ENCODE measurements around the gene SPECC1.
"Not testable (repeated sequence)": the region's sequence is repeated elsewhere in the genome, so short reads cannot be mapped to it uniquely, and the experiment has no call there.

Gene SPECC1

DNA sequence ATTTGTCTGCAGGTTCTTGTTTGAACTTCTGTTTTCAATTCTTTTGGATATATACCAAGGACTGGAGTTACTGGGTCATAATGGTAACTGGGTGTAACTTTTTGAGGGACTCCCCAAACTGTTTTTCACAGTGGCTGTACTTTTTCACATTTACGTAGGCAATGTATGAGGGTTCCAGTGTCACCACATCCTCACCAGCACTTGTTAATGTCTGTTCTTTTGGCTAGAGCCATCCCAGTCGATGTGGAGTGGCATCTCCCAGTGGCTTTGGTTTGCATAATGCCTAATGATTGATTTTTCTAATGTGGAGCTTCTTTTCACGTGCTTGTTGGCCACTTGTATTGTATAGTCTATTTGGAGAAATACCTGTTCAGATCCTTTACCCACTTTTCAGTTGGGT is 59.3 kb downstream of the SPECC1 start:
- no peak for DNase-seq (ENCODE audit: low read depth)

DNA sequence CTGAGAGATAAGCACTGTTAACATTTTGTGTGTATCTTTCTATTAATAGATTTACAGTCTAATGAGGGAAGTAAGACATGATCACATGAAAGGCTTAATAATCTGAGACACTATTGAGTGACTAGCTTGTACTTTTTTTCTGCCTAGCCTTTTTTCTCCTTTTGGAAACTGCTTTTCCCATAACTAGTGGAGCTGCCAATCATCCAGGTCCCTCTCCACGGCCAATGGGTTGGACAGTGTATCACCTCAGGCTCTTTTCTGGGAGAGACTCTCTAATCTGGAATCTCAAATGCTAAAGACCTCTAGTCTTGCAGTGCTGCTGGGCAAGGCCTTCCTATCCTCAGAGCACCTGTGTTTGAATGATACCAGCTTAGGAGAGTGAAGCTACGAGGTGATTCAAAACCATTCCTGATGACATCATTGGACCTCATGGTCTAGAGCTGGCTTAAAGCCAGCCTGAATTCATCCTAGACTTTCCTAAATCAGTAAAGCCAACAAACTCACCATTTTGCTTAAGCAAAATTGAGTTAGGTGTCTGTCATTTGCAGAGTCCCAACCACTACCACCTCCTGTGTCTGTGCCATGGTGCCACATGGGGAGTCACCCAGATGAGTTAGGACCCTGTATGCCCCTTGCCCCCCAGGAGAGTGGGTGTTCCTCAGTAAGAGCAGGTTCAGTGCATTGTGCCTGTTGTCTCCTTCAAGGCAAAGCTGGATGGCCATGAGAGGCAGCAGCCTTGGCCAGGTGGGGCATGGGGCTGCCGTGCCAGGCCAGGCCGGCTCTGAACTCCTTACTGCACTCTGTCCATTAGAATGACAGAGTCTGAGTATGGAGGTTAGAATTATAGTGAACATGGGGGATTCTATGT is 62.9 kb downstream of the SPECC1 start:
- no peak for DNase-seq (ENCODE audit: low read depth)

DNA sequence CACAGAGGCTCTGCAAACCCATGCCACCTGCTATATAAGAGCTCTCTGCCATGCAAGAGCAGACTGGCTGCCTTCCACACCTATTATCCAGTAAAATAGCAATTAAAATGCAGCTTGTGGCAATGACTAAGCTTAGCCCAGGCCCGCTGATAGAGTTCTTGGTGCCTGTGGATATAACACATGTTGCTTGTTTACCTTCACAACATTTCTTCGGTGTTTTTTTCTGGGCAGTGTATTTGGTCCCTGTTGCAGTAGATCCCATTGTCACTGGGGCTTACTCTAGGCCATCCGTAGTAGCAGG is 63.5 kb downstream of the SPECC1 start:
- DNase-seq (ENCODE audit: low read depth), result no peak

GRCh38 chr17:20073055-20073979 is 64.2 kb downstream of the SPECC1 start:
- DNase-seq (ENCODE audit: low read depth), result peak; percentile 16

DNA sequence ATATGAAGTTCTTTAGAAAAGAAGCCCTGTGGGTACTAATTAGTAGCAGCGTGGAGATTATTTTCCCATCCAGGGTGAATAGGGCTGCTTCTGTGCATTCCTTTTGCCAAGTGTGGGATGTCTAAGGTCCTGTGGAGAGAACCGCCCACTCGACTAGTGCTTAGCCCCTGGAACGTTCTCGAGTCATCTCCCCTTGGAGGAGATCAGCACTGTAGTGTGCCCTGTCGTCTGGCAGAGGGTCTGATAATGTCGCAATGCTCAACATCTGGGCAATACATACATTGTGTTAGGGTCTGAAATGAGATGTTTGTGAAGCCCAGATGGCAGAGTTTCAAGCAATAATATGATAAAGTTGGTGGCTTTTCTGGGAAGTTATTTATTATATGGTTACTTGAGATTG is 64.8 kb downstream of the SPECC1 start:
- DNase-seq (ENCODE audit: low read depth), result no peak

GRCh38 chr17:20074489-20074888 is 65.3 kb downstream of the SPECC1 start:
- DNase-seq (ENCODE audit: low read depth), result no peak

GRCh38 chr17:20076137-20076536 is 67.0 kb downstream of the SPECC1 start:
- DNase-seq (ENCODE audit: low read depth), result not testable (repeated sequence)

DNA sequence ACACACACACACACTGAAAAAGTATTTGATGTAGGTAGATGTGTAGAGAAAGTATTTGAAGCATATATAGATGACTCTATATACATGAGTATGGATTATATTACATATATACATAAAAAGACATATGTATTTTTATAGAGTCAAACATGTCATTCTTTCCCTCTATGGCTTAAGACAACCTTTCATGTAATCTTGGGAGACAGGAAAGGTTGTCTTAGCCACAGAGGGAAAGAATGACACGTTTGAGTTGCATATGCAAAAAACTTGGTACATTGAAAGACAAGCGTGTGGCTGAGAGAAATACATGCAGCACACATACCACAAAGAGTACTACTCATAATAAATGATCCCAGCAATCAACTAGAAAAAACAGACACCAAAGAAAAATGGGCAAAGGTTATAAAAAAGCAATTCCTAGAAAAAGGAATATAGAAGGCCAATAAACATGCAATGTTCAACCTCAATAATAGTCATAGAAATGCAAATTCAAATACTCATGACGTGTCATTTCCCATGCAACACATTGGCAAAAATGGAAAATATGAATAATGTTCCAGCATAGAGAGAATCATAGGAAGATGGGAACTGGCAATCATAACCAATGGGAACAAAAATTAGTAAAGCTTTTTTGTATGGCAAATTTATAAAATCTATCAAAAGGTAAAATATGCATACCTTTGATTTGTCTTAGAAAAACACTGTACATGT is 69.0 kb downstream of the SPECC1 start:
- DNase-seq (ENCODE audit: low read depth), result no peak

- DNase-seq (ENCODE audit: low read depth), result no peak
These were observed 71.4 kb downstream of the SPECC1 start for GRCh38 chr17:20080513-20080912.

DNA sequence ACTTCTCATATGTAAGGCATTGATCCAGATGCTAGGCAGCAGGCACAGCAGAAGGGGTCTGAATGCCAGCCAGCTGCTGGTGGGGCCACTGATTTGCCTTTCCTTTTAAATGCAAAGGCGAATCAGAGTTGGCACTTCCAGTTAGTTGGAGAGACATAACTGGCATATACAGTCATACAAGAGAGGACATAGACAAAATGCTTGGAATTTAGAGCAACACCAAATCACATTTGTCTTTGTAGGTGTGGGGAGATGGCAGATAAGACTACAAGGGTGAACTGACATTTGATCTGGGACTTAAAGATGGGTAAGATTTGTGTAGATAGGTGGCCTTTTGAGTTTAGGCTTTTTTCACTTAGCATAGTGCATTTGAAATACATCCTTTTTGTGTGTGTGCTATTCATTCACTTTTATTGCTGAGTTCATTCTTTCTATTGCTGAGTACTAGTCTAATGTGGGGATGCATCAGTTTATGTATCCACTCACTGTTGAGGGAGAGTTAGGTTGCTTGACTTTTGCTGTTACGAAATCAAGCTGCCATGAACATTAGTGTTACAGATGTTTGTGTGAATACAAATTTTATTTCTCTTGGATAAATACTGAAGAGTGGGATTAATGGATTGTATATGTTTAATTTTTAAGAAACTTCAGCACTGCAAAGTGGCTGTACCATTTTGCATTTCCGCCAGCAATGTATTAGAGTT is 74.1 kb downstream of the SPECC1 start:
- no peak for DNase-seq (ENCODE audit: low read depth)

GRCh38 chr17:20084621-20085282 is 75.6 kb downstream of the SPECC1 start:
- DNase-seq (ENCODE audit: low read depth), result no peak

DNA sequence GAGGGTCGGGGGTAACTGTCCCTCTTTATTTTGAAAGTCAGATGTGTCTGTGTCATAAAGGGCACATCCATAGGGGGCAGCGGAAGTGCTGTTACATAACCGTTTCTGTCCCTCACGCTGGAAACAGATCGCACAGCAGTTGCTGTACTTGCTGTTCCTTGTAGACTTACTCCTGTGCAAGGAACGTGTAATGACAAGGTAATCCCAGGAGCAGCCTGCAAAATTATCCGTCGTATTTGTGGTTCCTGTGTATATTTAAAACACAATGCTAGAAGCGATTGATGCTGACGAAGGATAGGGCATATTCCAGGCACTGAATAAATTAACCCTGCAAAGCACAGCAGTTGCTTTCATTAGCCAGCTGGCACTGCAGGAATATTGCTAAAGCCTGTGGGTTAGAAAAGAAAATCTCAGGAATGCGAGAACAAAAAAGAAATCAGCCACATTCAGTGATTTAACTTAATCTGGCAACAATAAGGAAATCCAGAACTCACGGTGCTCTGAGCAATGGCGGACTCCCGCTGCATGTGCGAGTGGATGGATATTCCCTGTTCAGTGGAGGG is 76.2 kb downstream of the SPECC1 start:
- no peak for DNase-seq (ENCODE audit: low read depth)

- no peak for DNase-seq (ENCODE audit: low read depth)
These were observed 77.4 kb downstream of the SPECC1 start for GRCh38 chr17:20086416-20087076.

DNA sequence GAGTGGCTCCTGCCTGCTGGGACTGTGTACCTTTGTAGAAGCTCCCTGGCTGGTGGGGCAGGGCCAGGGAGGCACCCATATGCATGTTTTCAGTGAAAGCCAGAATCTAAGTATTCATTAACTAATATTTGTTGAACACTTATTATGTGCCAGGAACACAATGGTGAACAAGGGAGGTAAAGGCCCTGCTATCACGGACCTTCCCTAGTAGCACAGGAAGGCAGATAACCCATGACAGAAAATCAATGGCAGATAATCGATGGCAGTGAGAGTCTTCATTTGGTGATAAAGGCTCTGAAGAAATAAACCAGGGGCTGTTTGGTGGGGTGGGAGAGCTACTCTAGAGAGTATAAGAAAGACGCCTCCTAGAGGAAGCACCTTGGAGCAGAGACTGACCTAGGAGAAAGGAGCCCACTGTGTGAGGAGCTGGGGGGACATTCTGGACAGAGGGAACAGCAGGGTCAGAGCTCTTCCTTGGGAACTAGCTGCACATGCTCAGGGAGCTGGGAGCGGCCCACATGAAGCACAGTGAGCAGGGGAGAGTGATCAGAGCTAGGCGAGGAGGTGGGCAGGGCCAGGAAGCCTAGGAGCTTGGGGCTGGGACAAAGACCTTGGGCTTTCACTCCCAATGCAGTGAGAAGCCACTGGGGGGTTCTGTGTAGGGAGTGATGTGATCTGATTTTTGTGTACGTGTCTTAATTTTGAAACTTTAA is 78.5 kb downstream of the SPECC1 start:
- DNase-seq (ENCODE audit: low read depth), result no peak

DNA sequence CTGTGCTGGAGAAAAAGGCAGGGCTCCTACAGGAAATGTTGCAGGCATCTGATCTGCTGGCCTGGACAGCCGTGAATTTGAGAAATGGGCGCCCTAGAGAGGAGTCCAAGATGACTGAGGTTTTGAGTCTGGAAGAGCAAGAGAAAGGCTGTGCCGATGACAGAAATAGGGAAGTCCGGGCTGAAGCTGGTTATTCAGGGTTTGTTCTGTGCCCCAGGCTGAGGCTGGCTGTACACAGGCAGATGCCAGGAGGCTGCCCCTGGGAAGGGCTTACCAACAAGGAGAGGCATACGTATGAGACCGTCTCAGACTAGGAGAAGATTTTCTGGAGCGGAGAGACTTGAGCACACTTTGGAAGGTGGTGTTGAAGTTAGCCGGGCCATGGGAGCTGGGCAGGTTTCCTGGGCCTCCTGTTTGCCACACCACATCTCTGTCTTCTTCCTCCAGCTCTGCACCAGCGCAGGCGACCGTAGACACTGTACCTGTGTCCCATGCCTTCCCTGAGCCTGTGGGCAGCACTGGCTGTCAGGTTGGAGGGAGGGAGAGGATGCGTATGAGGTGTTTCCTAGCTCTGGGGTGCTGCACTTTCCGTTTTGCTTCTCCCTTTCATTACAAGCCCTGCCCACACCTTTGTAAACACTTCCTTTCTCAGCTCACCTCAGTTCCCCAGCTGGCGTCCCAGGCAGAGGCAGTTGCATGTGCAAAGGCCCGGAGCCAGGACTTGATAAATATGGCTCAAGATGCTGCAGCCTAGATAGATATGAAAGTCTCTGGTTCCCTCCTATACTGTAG is 80.8 kb downstream of the SPECC1 start:
- DNase-seq (ENCODE audit: low read depth), result no peak

DNA sequence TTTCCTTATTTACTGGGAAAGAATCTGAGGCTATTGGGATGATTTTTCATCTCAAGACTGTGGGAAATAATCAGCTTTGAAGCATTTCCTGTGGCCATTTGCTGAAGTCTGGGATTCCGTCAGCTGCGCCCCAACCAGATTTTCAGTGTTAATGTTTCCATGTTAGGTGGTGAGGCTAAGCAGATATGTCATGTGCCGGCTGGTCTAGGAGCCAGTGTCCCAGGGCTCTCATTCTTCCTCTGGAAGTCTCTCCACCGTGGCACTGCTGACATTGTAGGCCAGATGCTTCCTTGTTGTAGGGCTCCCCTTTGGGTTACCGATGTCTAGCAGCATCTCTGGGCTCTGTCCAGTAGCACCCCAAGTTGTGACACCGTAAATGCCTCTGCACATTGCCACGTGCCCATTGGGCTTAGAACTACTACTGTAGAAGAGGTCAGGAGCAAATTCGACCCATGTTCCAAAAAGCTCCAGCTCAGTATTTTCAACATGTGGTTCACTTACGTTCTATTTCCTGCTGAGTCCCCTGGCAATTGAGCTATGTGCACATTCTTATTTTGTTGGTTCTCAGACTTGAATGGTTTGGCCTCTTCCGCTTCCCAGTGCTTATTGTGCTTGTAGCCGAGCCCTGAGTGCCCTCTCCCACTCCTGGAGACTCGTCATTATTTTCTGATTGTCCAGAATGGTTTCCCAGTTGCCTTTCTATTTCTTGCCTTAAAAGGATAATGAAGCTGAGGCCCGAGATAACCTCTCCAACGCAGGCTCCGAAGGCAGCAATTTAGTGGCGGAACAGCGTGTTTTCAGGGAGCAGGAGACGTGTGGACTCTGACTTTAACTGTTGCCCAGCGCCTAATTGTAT is 82.2 kb downstream of the SPECC1 start:
- DNase-seq (ENCODE audit: low read depth), result no peak

DNA sequence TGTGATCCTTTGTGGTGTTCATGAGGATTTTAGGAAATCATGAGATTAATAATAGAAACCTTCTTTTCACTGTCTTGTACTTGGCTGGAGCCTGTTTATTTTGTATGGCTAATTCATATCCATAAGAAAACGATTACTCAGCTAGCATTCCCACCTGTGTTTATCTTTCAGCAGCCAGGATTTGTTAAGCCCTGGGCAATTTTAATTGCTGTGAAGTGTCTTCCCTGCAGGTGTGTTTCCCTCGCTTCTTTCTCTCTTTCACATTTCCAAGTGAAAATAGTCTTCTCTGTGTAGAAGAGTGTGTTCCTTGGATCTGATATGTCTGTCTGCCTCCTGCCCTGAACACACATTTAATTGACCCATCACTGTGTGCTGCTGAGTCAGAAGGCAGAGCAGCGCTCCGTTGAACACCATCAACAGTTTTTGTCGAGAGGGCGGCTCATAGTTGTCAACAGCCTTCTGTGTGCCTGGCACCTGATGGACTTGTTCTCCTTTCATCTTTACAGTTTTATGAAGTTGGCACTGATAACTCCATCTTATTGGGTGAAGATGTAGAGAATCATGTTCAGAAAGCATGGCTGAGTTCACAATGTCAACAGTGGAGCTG is 83.2 kb downstream of the SPECC1 start:
- DNase-seq (ENCODE audit: low read depth), result no peak

Measured in activated gamma-delta T cell treated with anti-CD3 and anti-CD28 coated beads, Interleukin-2, amount 50 U/mL, for 16 hours (primary cell).